ENCODE results near the gene KMT2E.

Gene KMT2E

GRCh38 chr7:105021967-105022366 lies 8.0 kb downstream of the KMT2E start:
- DNase-seq: no peak
- no peak overlapping the region for H3K27ac ChIP-seq (ENCODE audit: low read length)
- peaks cover 99% of the 10 kb centered on the region for H3K79me2 ChIP-seq (ENCODE audit: insufficient read depth, low read length)
- H3K36me3 ChIP-seq (ENCODE audit: insufficient read depth, low read length): peaks cover 7% of the 10 kb centered on the region; the same call in 1 of the 2 replicates
- peak overlapping the region; percentile 11; the same call in 1 of the 2 replicates for H3K4me2 ChIP-seq (ENCODE audit: insufficient read depth, low read length)
- H3K9ac ChIP-seq (ENCODE audit: low read depth, low read length): no peak overlapping the region
- no peak for ATAC-seq (ENCODE audit: insufficient read depth, low read depth)
- H3K9me3 ChIP-seq (ENCODE audit: insufficient read depth, low read length, severe bottlenecking): no peaks in the 10 kb centered on the region
- TF ChIP-seq, protein P1, sequence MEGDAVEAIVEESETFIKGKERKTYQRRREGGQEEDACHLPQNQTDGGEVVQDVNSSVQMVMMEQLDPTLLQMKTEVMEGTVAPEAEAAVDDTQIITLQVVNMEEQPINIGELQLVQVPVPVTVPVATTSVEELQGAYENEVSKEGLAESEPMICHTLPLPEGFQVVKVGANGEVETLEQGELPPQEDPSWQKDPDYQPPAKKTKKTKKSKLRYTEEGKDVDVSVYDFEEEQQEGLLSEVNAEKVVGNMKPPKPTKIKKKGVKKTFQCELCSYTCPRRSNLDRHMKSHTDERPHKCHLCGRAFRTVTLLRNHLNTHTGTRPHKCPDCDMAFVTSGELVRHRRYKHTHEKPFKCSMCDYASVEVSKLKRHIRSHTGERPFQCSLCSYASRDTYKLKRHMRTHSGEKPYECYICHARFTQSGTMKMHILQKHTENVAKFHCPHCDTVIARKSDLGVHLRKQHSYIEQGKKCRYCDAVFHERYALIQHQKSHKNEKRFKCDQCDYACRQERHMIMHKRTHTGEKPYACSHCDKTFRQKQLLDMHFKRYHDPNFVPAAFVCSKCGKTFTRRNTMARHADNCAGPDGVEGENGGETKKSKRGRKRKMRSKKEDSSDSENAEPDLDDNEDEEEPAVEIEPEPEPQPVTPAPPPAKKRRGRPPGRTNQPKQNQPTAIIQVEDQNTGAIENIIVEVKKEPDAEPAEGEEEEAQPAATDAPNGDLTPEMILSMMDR (IDR thresholded peaks at IDR 0.05; ENCODE audit: borderline replicate concordance, extremely low read depth, low read length, poor library complexity, severe bottlenecking): no peak
- no peak for TF ChIP-seq EZH2 (IDR thresholded peaks at IDR 0.05; ENCODE audit: borderline replicate concordance, low read depth, low read length, severe bottlenecking)
- no peaks in the 10 kb centered on the region for H3K27me3 ChIP-seq (ENCODE audit: insufficient read depth, low read length, poor library complexity)
- peaks cover 67% of the 10 kb centered on the region for H3K4me1 ChIP-seq (ENCODE audit: insufficient read depth, low read length)
- no peak overlapping the region for H2AFZ ChIP-seq (ENCODE audit: low read depth, low read length)
- peaks cover 73% of the 10 kb centered on the region for H4K20me1 ChIP-seq (ENCODE audit: insufficient read depth, low read length)
- H3K4me3 ChIP-seq (ENCODE audit: low read depth in 1 of 2, low read length in 2 of 2): no peak overlapping the region

- no peak overlapping the region for H3K4me3 ChIP-seq (ENCODE audit: low read depth in 1 of 2, low read length in 2 of 2)
- H3K4me1 ChIP-seq (ENCODE audit: insufficient read depth, low read length): peaks cover 62% of the 10 kb centered on the region
- no peak for TF ChIP-seq EZH2 (IDR thresholded peaks at IDR 0.05; ENCODE audit: borderline replicate concordance, low read depth, low read length, severe bottlenecking)
- TF ChIP-seq, protein P1 (IDR thresholded peaks at IDR 0.05; ENCODE audit: borderline replicate concordance, extremely low read depth, low read length, poor library complexity, severe bottlenecking): no peak
- H4K20me1 ChIP-seq (ENCODE audit: insufficient read depth, low read length): peaks cover 74% of the 10 kb centered on the region
- H3K4me2 ChIP-seq (ENCODE audit: insufficient read depth, low read length): peak overlapping the region; percentile 28; the same call in 1 of the 2 replicates
- H3K36me3 ChIP-seq (ENCODE audit: insufficient read depth, low read length): peaks cover 7% of the 10 kb centered on the region; the same call in 1 of the 2 replicates
- no peak for ATAC-seq (ENCODE audit: insufficient read depth, low read depth)
- H2AFZ ChIP-seq (ENCODE audit: low read depth, low read length): no peak overlapping the region
- peaks cover 99% of the 10 kb centered on the region for H3K79me2 ChIP-seq (ENCODE audit: insufficient read depth, low read length)
- H3K9ac ChIP-seq (ENCODE audit: low read depth, low read length): no peak overlapping the region
- H3K27me3 ChIP-seq (ENCODE audit: insufficient read depth, low read length, poor library complexity): no peaks in the 10 kb centered on the region
- no peak for DNase-seq
- no peaks in the 10 kb centered on the region for H3K9me3 ChIP-seq (ENCODE audit: insufficient read depth, low read length, severe bottlenecking)
- no peak overlapping the region for H3K27ac ChIP-seq (ENCODE audit: low read length)
These were observed 8.5 kb downstream of the KMT2E start for GRCh38 chr7:105022458-105022857.

GRCh38 chr7:105024734-105025133 lies 10.7 kb downstream of the KMT2E start:
- Histone ChIP-seq H3K9ac (ENCODE audit: low read depth, low read length) (no peak overlapping the region), H3K27ac (ENCODE audit: low read length) (no peak overlapping the region), H3K27me3 (ENCODE audit: insufficient read depth, low read length, poor library complexity) (no peaks in the 10 kb centered on the region), H3K4me3 (ENCODE audit: low read depth in 1 of 2, low read length in 2 of 2) (no peak overlapping the region), H3K9me3 (ENCODE audit: insufficient read depth, low read length, severe bottlenecking) (no peaks in the 10 kb centered on the region), H4K20me1 (ENCODE audit: insufficient read depth, low read length) (peaks cover 87% of the 10 kb centered on the region), H3K79me2 (ENCODE audit: insufficient read depth, low read length) (peaks cover 99% of the 10 kb centered on the region), H3K4me1 (ENCODE audit: insufficient read depth, low read length) (peaks cover 43% of the 10 kb centered on the region), H3K36me3 (ENCODE audit: insufficient read depth, low read length) (peaks cover 13% of the 10 kb centered on the region; the same call in 1 of the 2 replicates), H3K4me2 (ENCODE audit: insufficient read depth, low read length) (no peak overlapping the region), H2AFZ (ENCODE audit: low read depth, low read length) (no peak overlapping the region)
- ATAC-seq (ENCODE audit: insufficient read depth, low read depth) (peak; percentile 16; the same call in 1 of the 3 replicates), DNase-seq (no peak)
- TF ChIP-seq, protein P1 (IDR thresholded peaks at IDR 0.05; ENCODE audit: borderline replicate concordance, extremely low read depth, low read length, poor library complexity, severe bottlenecking): no peak
- TF ChIP-seq EZH2 (IDR thresholded peaks at IDR 0.05; ENCODE audit: borderline replicate concordance, low read depth, low read length, severe bottlenecking): no peak
